K562 (cell line): ENCODE data around the gene HMGA1. TPM values are rescaled to one million over a fixed set of nuclear protein-coding genes. Genes with fewer than 3 reads are reported as not detected.
A peak's percentile ranks its signal among the peaks of the same experiment; 100 is the strongest.

Source experiments
- ATF7 ChIP-seq: fragments of 450-650 bp; IDR thresholded peaks from 2 replicates; pipeline ENCODE4 v1.7.1; 2014; ENCODE audit warnings: mild to moderate bottlenecking, moderate library complexity
- BHLHE40 ChIP-seq: IDR thresholded peaks from 2 replicates; pipeline ENCODE4 v1.6.1; 2011; ENCODE audit warnings: low read length, improper control_type of control experiment
- CREB1 ChIP-seq, 2 experiments: sonication (generic) in 1 of 2; formaldehyde crosslinking in 1 of 2; IDR thresholded peaks; 2 replicates each; pipeline versions ENCODE4 v1.6.1 to v1.8.0; 2012 to 2022; ENCODE audit warnings: inconsistent platforms in 1 of 2, mild to moderate bottlenecking in 1 of 2, missing genetic modification reagents in 1 of 2, moderate library complexity in 1 of 2
- E4F1 ChIP-seq: fragments of 250-450 bp; sonication (Bioruptor Pico); IDR thresholded peaks from 2 replicates; pipeline ENCODE4 v1.5.0; 2021; ENCODE audit warnings: mild to moderate bottlenecking, borderline replicate concordance
- EHMT2 ChIP-seq: fragments of 450-650 bp; IDR thresholded peaks from 2 replicates; pipeline ENCODE4 v1.6.1; 2018; ENCODE audit warnings: antibody characterized with exemption
- HDAC3 ChIP-seq: fragments of 450-650 bp; IDR thresholded peaks from 2 replicates; pipeline ENCODE4 v1.6.1; 2018; ENCODE audit warnings: borderline replicate concordance, mild to moderate bottlenecking, moderate library complexity; ENCODE audit not compliant: partially characterized antibody
- HDAC6 ChIP-seq: IDR thresholded peaks from 2 replicates; pipeline ENCODE4 v1.6.1; 2012; ENCODE audit warnings: low read depth, mild to moderate bottlenecking, control low read depth, inconsistent platforms, low read length, moderate library complexity
- ILF3 ChIP-seq: fragments of 450-650 bp; IDR thresholded peaks from 2 replicates; pipeline ENCODE4 v1.6.1; 2018; ENCODE audit warnings: antibody characterized with exemption, mild to moderate bottlenecking, moderate library complexity, borderline replicate concordance
- MEF2A ChIP-seq: IDR thresholded peaks from 2 replicates; pipeline ENCODE4 v1.6.1; 2011; ENCODE audit warnings: low read depth, mild to moderate bottlenecking, low read length, moderate library complexity; ENCODE audit not compliant: control insufficient read depth
- NFATC3 ChIP-seq: fragments of 450-650 bp; IDR thresholded peaks from 2 replicates; pipeline ENCODE4 v1.6.1; 2017; ENCODE audit warnings: mild to moderate bottlenecking
- PTRF ChIP-seq: fragments of 450-650 bp; IDR thresholded peaks from 2 replicates; pipeline ENCODE4 v1.6.1; 2016; ENCODE audit warnings: mild to moderate bottlenecking, missing genetic modification characterization, missing compliant biosample characterization
- SNAPC5 ChIP-seq: fragments of 250-450 bp; sonication (Bioruptor Pico); IDR thresholded peaks from 2 replicates; pipeline ENCODE4 v1.8.0; 2021; ENCODE audit warnings: moderate library complexity, mild to moderate bottlenecking, inconsistent platforms
- TCFL5 ChIP-seq: fragments of 250-450 bp; sonication (Bioruptor Pico); conservative IDR thresholded peaks from 2 replicates; pipeline ENCODE4 v1.6.1; 2021; ENCODE audit warnings: mild to moderate bottlenecking, moderate library complexity, matching md5 sums
- TEAD2 ChIP-seq: fragments of 450-650 bp; IDR thresholded peaks from 2 replicates; pipeline ENCODE4 v1.6.1; 2016; ENCODE audit warnings: missing genetic modification characterization, control low read depth, missing compliant biosample characterization
- TEAD4 ChIP-seq, 2 experiments: sonication (generic) in 1 of 2; formaldehyde crosslinking in 1 of 2; IDR thresholded peaks; 2 replicates each; pipeline versions ENCODE4 v1.6.1 to v1.8.0; 2012 to 2022; ENCODE audit warnings: borderline replicate concordance in 1 of 2, inconsistent platforms in 1 of 2, low read length in 1 of 2, mild to moderate bottlenecking in 1 of 2, missing genetic modification reagents in 1 of 2
- ZBTB5 ChIP-seq: fragments of 450-650 bp; IDR thresholded peaks from 2 replicates; pipeline ENCODE4 v1.6.1; 2017; ENCODE audit warnings: antibody characterized with exemption
- ZNF280B ChIP-seq: fragments of 250-450 bp; sonication (Bioruptor Pico); IDR thresholded peaks from 2 replicates; pipeline ENCODE4 v1.5.1; 2021; ENCODE audit warnings: mild to moderate bottlenecking
- ZNF316 ChIP-seq: fragments of 450-650 bp; IDR thresholded peaks from 2 replicates; pipeline ENCODE4 v1.6.1; 2016
- ZNF512 ChIP-seq: IDR thresholded peaks from 2 replicates; pipeline ENCODE4 v1.6.1; 2016; ENCODE audit warnings: missing genetic modification characterization, missing compliant biosample characterization
- ZZZ3 ChIP-seq: fragments of 450-650 bp; IDR thresholded peaks from 2 replicates; pipeline ENCODE4 v1.6.1; 2016; ENCODE audit warnings: antibody characterized with exemption, mild to moderate bottlenecking, moderate library complexity
- polyA plus RNA-seq, 8 experiments: library from polyadenylated mRNA; depleted of rRNA in 4 of 8; stranded (reverse) in 5 of 8; unstranded in 3 of 8; fragments of >200 nt; fragmentation: Nextera tagmentation in 2 of 8; fragmentation: Illumina TruSeq in 1 of 8; extraction: Ambion mirVana in 2 of 8; extraction: Trizol in 1 of 8; gene quantifications; 2 replicates each; pipeline versions ENCODE4 v1.2.1 to v1.2.3, GENCODE V29; 2011 to 2014; ENCODE audit warnings: inconsistent platforms in 1 of 8, missing spikeins in 1 of 8
- total RNA-seq, 7 experiments: library from RNA; depleted of rRNA in 6 of 7; stranded (reverse); fragments of >200 nt in 6 of 7; fragmentation: Illumina TruSeq in 2 of 7; extraction: Trizol in 2 of 7; gene quantifications; 2 replicates each; pipeline versions ENCODE4 v1.2.1 to v1.2.3, GENCODE V29; 2011 to 2021; ENCODE audit warnings: low replicate concordance in 1 of 7

Gene HMGA1
- total and polyA plus RNA-seq, 9 of the 15 experiments (the other 6 are each of a cell fraction or from before 2014, with no cell fraction given): 27.8 to 1,947 (median 594) TPM

- no peak for TF ChIP-seq ZNF280B (CRISPR knock-in tag)
- TF ChIP-seq HDAC6: no peak
- no peak for TF ChIP-seq NFATC3
- 0 out of 2 replicates have a peak, but pooled peaks have one; percentile 45 for TF ChIP-seq BHLHE40
- peak; percentile 90 for TF ChIP-seq TEAD4 (IDR thresholded peaks at IDR 0.05; ENCODE audit: low read length)
- no peak for TF ChIP-seq TEAD4 (CRISPR knock-in tag; IDR thresholded peaks at IDR 0.05; ENCODE audit: borderline replicate concordance)
- no peak for TF ChIP-seq PTRF
- no peak for TF ChIP-seq HDAC3
- peak; percentile 75 for TF ChIP-seq CREB1 (IDR thresholded peaks at IDR 0.05)
- peak; percentile 21; the same call in 1 of the 2 replicates for TF ChIP-seq CREB1 (CRISPR knock-in tag; IDR thresholded peaks at IDR 0.05)
- TF ChIP-seq TEAD2 (tag): no peak
- TF ChIP-seq ZZZ3: no peak
- TF ChIP-seq ILF3: no peak
- no peak for TF ChIP-seq SNAPC5
- TF ChIP-seq MEF2A: no peak
- no peak for TF ChIP-seq ATF7
- TF ChIP-seq TCFL5 (CRISPR knock-in tag): no peak
- TF ChIP-seq ZBTB5: no peak
- TF ChIP-seq E4F1 (CRISPR knock-in tag): no peak
- no peak for TF ChIP-seq ZNF512 (tag)
- TF ChIP-seq ZNF316: no peak
- no peak; the same call in 1 of the 2 replicates for TF ChIP-seq EHMT2
Measured at GRCh38 chr6:34284563-34285447, 48.1 kb downstream of the HMGA1 start (continued).
